HFF-Myc (cell line): ENCODE results near the gene GPR37.

Experiments
- DNase-seq: peaks from one replicate; pipeline ENCODE4 v3.0.0-alpha.2; 2011; ENCODE audit warnings: low read depth; ENCODE audit errors: extremely low read depth
- H3K4me3 ChIP-seq: replicated peaks from 2 replicates; pipeline ENCODE4 v1.5.1; 2011; ENCODE audit warnings: low read depth, mild to moderate bottlenecking, control low read depth, low read length
- CTCF ChIP-seq: IDR thresholded peaks from 2 replicates; pipeline ENCODE4 v1.5.1; 2012; ENCODE audit warnings: mild to moderate bottlenecking, low read depth, low read length, control low read depth; ENCODE audit errors: missing control alignments

Gene GPR37

DNA sequence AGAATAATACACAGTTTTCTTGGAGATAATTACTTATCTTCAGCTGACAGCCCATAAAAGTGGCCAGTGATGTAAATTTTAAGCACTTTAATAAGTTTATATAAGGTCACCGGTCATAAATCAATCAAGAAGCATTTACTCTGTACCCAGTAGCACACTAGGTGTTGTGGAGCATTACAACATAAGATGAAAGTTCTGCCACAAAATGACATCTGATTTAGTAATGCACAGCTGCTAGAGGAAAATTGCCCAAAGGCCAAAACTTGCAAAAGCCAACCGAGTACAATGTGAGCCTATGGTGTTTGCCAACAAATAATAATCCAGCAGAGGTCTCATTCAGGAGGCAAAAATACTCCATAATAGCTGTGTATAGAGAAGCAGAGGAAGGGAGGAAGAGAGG, 63.6 kb downstream of the GPR37 start:
- no peak overlapping the region for H3K4me3 ChIP-seq
- DNase-seq, result no peak
- no peak for TF ChIP-seq CTCF

GRCh38 chr7:124700655-124701054, 64.9 kb downstream of the GPR37 start:
- no peak for DNase-seq
- TF ChIP-seq CTCF, result no peak
- no peak overlapping the region for H3K4me3 ChIP-seq

DNA sequence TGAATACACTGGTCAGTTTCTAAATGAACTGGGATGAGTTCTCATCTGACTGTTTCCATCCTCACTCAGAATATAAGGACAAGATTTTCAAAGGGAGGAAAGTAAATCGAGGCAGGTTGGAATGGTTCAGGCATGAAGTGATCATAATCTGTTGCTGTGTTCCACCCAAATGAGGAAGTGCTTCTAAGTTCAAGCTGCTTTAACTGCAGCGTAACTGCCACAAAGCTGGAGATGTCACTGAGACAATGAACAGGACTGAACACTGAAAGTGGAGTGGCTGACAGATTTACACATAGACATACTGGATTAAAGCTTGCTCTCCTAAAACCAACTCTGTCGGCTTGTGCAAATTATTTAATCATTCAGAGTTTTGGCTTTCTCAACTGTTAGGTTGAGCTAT, 66.6 kb downstream of the GPR37 start:
- no peak overlapping the region for H3K4me3 ChIP-seq
- TF ChIP-seq CTCF, result no peak
- no peak for DNase-seq

DNA sequence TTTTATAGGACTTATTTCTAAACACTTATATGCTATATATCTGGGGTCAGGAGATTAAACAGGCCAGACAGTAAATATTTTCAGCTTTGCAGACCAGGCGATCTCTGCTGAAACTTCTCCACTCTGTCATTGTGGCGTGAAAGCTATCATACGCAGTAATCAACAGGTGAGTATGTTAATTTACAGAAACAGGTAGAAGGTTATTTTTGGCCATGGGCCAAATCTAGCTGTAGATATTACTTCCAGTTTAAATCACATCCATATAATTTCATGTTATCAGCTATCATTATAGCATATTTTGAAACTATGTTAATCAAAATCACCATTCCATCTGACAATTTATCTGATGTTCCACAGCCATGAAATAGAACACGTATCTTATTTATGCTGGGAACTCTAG, 67.8 kb downstream of the GPR37 start:
- no peak for DNase-seq
- no peak for TF ChIP-seq CTCF
- H3K4me3 ChIP-seq, result no peak overlapping the region
